H1 (cell line): ENCODE results near the gene CR2. TPM values are rescaled to one million over a fixed set of nuclear protein-coding genes. Genes with fewer than 3 reads are reported as not detected.

ENCODE experiments used
- CTCF ChIA-PET: fragments of 300-600 bp; sonication (Branson Sonifier 250); formaldehyde crosslinking; loops from one replicate; lab custom pipeline; 2021; ENCODE audit not compliant: partially characterized antibody; lab: Charles Lee
- POLR2A ChIA-PET: fragments of 300-600 bp; sonication (Branson Sonifier 250); formaldehyde crosslinking; loops from one replicate; lab custom pipeline; 2021; ENCODE audit warnings: inconsistent platforms; ENCODE audit not compliant: partially characterized antibody; lab: Charles Lee
- DNase-seq, 2 experiments: peaks; one replicate each; pipeline versions ENCODE4 v3.0.0 to v3.0.0-alpha.2; 2010 to 2022; ENCODE audit warnings: low spot score in 2 of 2, low read depth in 1 of 2, mixed read lengths in 1 of 2
- FAIRE-seq: peaks from 2 replicates; lab custom pipeline; 2011; peaks lifted over from hg19 to GRCh38; lab: Jason Lieb, UNC
- H2AFZ ChIP-seq: 2 replicates; pipeline ENCODE4 v1.8.1; 2012; ENCODE audit warnings: low read length, inconsistent platforms
- H2AK5ac ChIP-seq: 2 replicates; pipeline ENCODE4 v1.6.1; 2013; ENCODE audit warnings: low read depth, low read length
- H2BK120ac ChIP-seq: replicated peaks from 2 replicates; pipeline ENCODE3; 2013; ENCODE audit warnings: low read depth, low read length, inconsistent platforms
- H2BK12ac ChIP-seq: 2 replicates; pipeline ENCODE4 v1.6.1; 2013; ENCODE audit warnings: low read depth, low read length
- H2BK15ac ChIP-seq: 2 replicates; pipeline ENCODE4 v1.6.1; 2013; ENCODE audit warnings: low read length
- H2BK20ac ChIP-seq: 2 replicates; pipeline ENCODE4 v1.6.1; 2013; ENCODE audit warnings: low read length
- H2BK5ac ChIP-seq: 2 replicates; pipeline ENCODE4 v1.6.1; 2013; ENCODE audit warnings: low read depth, low read length
- H3K14ac ChIP-seq: 2 replicates; pipeline ENCODE4 v1.6.1; 2013; ENCODE audit warnings: inconsistent platforms; ENCODE audit not compliant: insufficient read length
- H3K18ac ChIP-seq: 2 replicates; pipeline ENCODE4 v1.6.1; 2013; ENCODE audit warnings: low read length; ENCODE audit errors: extremely low read depth
- H3K23ac ChIP-seq: 2 replicates; pipeline ENCODE4 v1.6.1; 2013; ENCODE audit warnings: inconsistent platforms; ENCODE audit not compliant: insufficient read length
- H3K23me2 ChIP-seq: 2 replicates; pipeline ENCODE4 v1.6.1; 2013; ENCODE audit warnings: low read depth, low read length
- H3K27ac ChIP-seq: 2 replicates; pipeline ENCODE4 v1.6.1; 2011; ENCODE audit warnings: low read depth, low read length, inconsistent platforms
- H3K27me3 ChIP-seq, 4 experiments: replicated peaks in 1 of 4; 1 replicate in 1 of 4; 2 replicates in 3 of 4; pipeline versions ENCODE4 v1.6.1 to v1.8.1; 2011 to 2013; ENCODE audit warnings: low read length in 3 of 4, mild to moderate bottlenecking in 3 of 4, inconsistent platforms in 2 of 4, mixed read lengths in 2 of 4, moderate library complexity in 1 of 4; ENCODE audit not compliant: control insufficient read depth in 3 of 4, insufficient read depth in 3 of 4; ENCODE audit errors: extremely low read depth in 1 of 4
- H3K36me3 ChIP-seq, 4 experiments: 2 replicates each; pipeline versions ENCODE4 v1.6.1 to v1.8.1; 2011 to 2013; ENCODE audit warnings: mild to moderate bottlenecking in 4 of 4, low read length in 3 of 4, moderate library complexity in 2 of 4, control low read depth in 1 of 4, inconsistent platforms in 1 of 4; ENCODE audit not compliant: insufficient read depth in 4 of 4, control insufficient read depth in 2 of 4
- H3K4ac ChIP-seq: replicated peaks from 2 replicates; pipeline ENCODE3; 2013; ENCODE audit warnings: low read length, low read depth, mixed read lengths, inconsistent platforms; ENCODE audit not compliant: insufficient read length
- H3K4me1 ChIP-seq, 4 experiments: replicated peaks in 1 of 4; 1 replicate in 1 of 4; 2 replicates in 3 of 4; pipeline versions ENCODE4 v1.6.1 to v1.8.1; 2011 to 2013; ENCODE audit warnings: low read length in 3 of 4, inconsistent platforms in 2 of 4, mixed read lengths in 1 of 4; ENCODE audit not compliant: insufficient read depth in 4 of 4, control insufficient read depth in 3 of 4
- H3K4me2 ChIP-seq, 2 experiments: 2 replicates each; pipeline versions ENCODE4 v1.6.1 to v1.8.1; 2011 to 2013; ENCODE audit warnings: low read depth in 2 of 2, low read length in 2 of 2, control low read depth in 1 of 2, inconsistent platforms in 1 of 2, mild to moderate bottlenecking in 1 of 2; ENCODE audit not compliant: insufficient read depth in 1 of 2
- H3K4me3 ChIP-seq, 4 experiments: fragments of 200-600, 300-600 bp in 1 of 4; sonication (generic), shearing (Covaris generic), sonication (Bioruptor Twin) in 1 of 4; 2 replicates each; pipeline versions ENCODE4 v1.5.1 to v1.8.1; 2011 to 2016; ENCODE audit warnings: low read length in 4 of 4, low read depth in 3 of 4, control low read depth in 2 of 4, inconsistent platforms in 2 of 4, mild to moderate bottlenecking in 2 of 4, mixed read lengths in 1 of 4, moderate library complexity in 1 of 4; ENCODE audit not compliant: insufficient read depth in 2 of 4; ENCODE audit errors: extremely low read depth in 1 of 4
- H3K56ac ChIP-seq: replicated peaks from 2 replicates; pipeline ENCODE3; 2013; ENCODE audit warnings: low read depth, mild to moderate bottlenecking, mixed read lengths, low read length, inconsistent platforms; ENCODE audit not compliant: insufficient read length
- H3K79me1 ChIP-seq: 2 replicates; pipeline ENCODE4 v1.6.1; 2013; ENCODE audit warnings: low read depth, low read length, control low read depth
- H3K79me2 ChIP-seq, 2 experiments: 2 replicates each; pipeline versions ENCODE4 v1.6.1 to v1.8.1; 2012 to 2013; ENCODE audit warnings: low read length in 2 of 2, mild to moderate bottlenecking in 2 of 2, inconsistent platforms in 1 of 2; ENCODE audit not compliant: insufficient read depth in 2 of 2, control insufficient read depth in 1 of 2
- H3K9ac ChIP-seq, 4 experiments: replicated peaks in 1 of 4; 1 replicate in 1 of 4; 2 replicates in 3 of 4; pipeline versions ENCODE4 v1.6.1 to v1.8.1; 2011 to 2013; ENCODE audit warnings: low read depth in 3 of 4, low read length in 3 of 4, control low read depth in 2 of 4, mild to moderate bottlenecking in 2 of 4, moderate library complexity in 2 of 4, inconsistent platforms in 1 of 4; ENCODE audit errors: extremely low read depth in 1 of 4
- H3K9me3 ChIP-seq, 2 experiments: 2 replicates each; pipeline versions ENCODE4 v1.6.1 to v1.8.1; 2012 to 2013; ENCODE audit warnings: mild to moderate bottlenecking in 2 of 2, moderate library complexity in 2 of 2, control low read depth in 1 of 2, inconsistent platforms in 1 of 2, low read depth in 1 of 2, low read length in 1 of 2, mixed read lengths in 1 of 2; ENCODE audit not compliant: insufficient read depth in 2 of 2
- H4K20me1 ChIP-seq, 2 experiments: replicated peaks in 1 of 2; 2 replicates each; pipeline versions ENCODE3 to v1.8.1; 2011 to 2013; ENCODE audit warnings: inconsistent platforms in 2 of 2, low read length in 2 of 2, mild to moderate bottlenecking in 1 of 2; ENCODE audit not compliant: insufficient read depth in 2 of 2, control insufficient read depth in 1 of 2
- H4K5ac ChIP-seq: 2 replicates; pipeline ENCODE4 v1.6.1; 2013; ENCODE audit warnings: low read length, low read depth, mixed read lengths, inconsistent platforms; ENCODE audit not compliant: insufficient read length
- H4K8ac ChIP-seq: 2 replicates; pipeline ENCODE4 v1.8.0; 2013; ENCODE audit warnings: mild to moderate bottlenecking, moderate library complexity, low read length, inconsistent platforms; ENCODE audit not compliant: insufficient read depth; ENCODE audit errors: extremely low read depth
- H4K91ac ChIP-seq: replicated peaks from 2 replicates; pipeline ENCODE3; 2013; ENCODE audit warnings: low read length, mixed read lengths, inconsistent platforms; ENCODE audit not compliant: insufficient read length
- POLR2A ChIP-seq, 2 experiments: IDR thresholded peaks; 1 replicate in 1 of 2; 2 replicates in 1 of 2; pipeline ENCODE4 v1.6.1; 2011; ENCODE audit warnings: low read depth in 2 of 2, low read length in 2 of 2, mild to moderate bottlenecking in 2 of 2; ENCODE audit errors: control extremely low read depth in 1 of 2
- RXRA ChIP-seq: IDR thresholded peaks from 2 replicates; pipeline ENCODE4 v1.6.1; 2011; ENCODE audit warnings: low read depth, mild to moderate bottlenecking, low read length, moderate library complexity; ENCODE audit not compliant: insufficient read depth
- SP2 ChIP-seq: IDR thresholded peaks from 2 replicates; pipeline ENCODE4 v1.6.1; 2012; ENCODE audit warnings: mild to moderate bottlenecking, low read length, inconsistent platforms
- SP4 ChIP-seq: IDR thresholded peaks from 2 replicates; pipeline ENCODE4 v1.6.1; 2012; ENCODE audit warnings: low read length, inconsistent platforms
- WGBS, 2 experiments: shearing (Covaris generic) in 1 of 2; methylation state at CpG; one replicate each; pipeline versions ENCODE4 v1.1.6 to v1.1.7; 2013 to 2015; ENCODE audit warnings: low lambda C conversion rate in 2 of 2, mixed read lengths in 2 of 2, inconsistent platforms in 1 of 2, low coverage in 1 of 2, missing lambda C conversion rate in 1 of 2; ENCODE audit not compliant: insufficient replicate concordance in 2 of 2, insufficient coverage in 1 of 2, insufficient read length in 1 of 2; ENCODE audit errors: extremely low coverage in 1 of 2, missing lambda C conversion rate in 1 of 2; 5-methylcytosine and 5-hydroxymethylcytosine counted together
- polyA plus RNA-seq, 7 experiments: library from polyadenylated mRNA; depleted of rRNA in 3 of 7; stranded (reverse) in 5 of 7; unstranded in 2 of 7; fragments of >200 nt in 5 of 7; fragments of 200-250 nt in 2 of 7; gene quantifications; 1 replicate in 5 of 7; 2 replicates in 1 of 7; 4 replicates in 1 of 7; pipeline versions ENCODE4 v1.2.1 to v1.2.3, GENCODE V29; 2011 to 2013; ENCODE audit warnings: missing spikeins in 2 of 7, mixed read lengths in 2 of 7
- total RNA-seq: library from RNA; stranded (reverse); fragmentation: NEBNext Ultra II Directional; extraction: Animal tissue kit (Norgen Biotek cat#: 25700); gene quantifications from 2 replicates; pipeline ENCODE4 v1.2.1, GENCODE V29; 2021

CR2 gene
- total and polyA plus RNA-seq, 2 of the 8 experiments (the other 6 are each of a cell fraction or from before 2014, with no cell fraction given): 1.7 to 3.0 TPM

- Histone ChIP-seq H3K23ac (no peak overlapping the region), H3K4me3 (no peak overlapping the region), H3K27ac (no peak overlapping the region), H3K56ac (no peak overlapping the region), H4K91ac (no peak overlapping the region), H3K18ac (no peak overlapping the region), H3K4me1 (no peaks in the 10 kb centered on the region), H3K4me2 (no peak overlapping the region), H3K14ac (no peak overlapping the region), H3K36me3 (no peaks in the 10 kb centered on the region), H3K27me3 (no peaks in the 10 kb centered on the region), H2AFZ (no peak overlapping the region), H4K5ac (no peak overlapping the region), H3K23me2 (no peaks in the 10 kb centered on the region), H3K9ac (no peak overlapping the region), H3K4ac (no peak overlapping the region), H3K79me1 (no peaks in the 10 kb centered on the region), H2BK12ac (no peak overlapping the region), H2BK20ac (no peak overlapping the region), H3K9me3 (no peaks in the 10 kb centered on the region), H2BK120ac (no peak overlapping the region), H4K8ac (no peak overlapping the region), H2BK15ac (no peak overlapping the region), H2BK5ac (no peak overlapping the region), H4K20me1 (no peaks in the 10 kb centered on the region), H2AK5ac (no peak overlapping the region), H3K79me2 (no peaks in the 10 kb centered on the region)
- DNase-seq (no peak), FAIRE-seq (no peak)
- ChIA-PET CTCF (interaction anchor here (1.1 to 1.2 kb wide), 2 partner anchors 10 to 14 kb away, joined by 3 to 4 read pairs; partner anchors contain the start of gene CR2), POLR2A (interaction anchor here (1.0 kb wide), 1 partner anchor 9 kb away, joined by 4 read pairs; no protein-coding TSS in a partner anchor)
- TF ChIP-seq RXRA (no peak), POLR2A (IDR thresholded peaks at IDR 0.05; ENCODE audit: control extremely low read depth in 1 of 2, low read depth in 2 of 2, low read length in 2 of 2) (no peak), SP2 (no peak), SP4 (no peak)
- 92% methylated on average over 3 of the region's 3 CpGs; no CpG with 5 or more reads in 1 of the 2 experiments for WGBS, 2 experiments
Measured at GRCh38 chr1:207463571-207463970, 9.4 kb downstream of the CR2 start.
